Cardiac muscle cell (in vitro differentiated cells and primary cell): ENCODE results near the gene TNRC6C. TPM values are rescaled to one million over a fixed set of nuclear protein-coding genes. Genes with fewer than 3 reads are reported as not detected.
"Not testable (repeated sequence)": the region's sequence is repeated elsewhere in the genome, so short reads cannot be mapped to it uniquely, and the experiment has no call there.

Experiments
- DNase-seq, 2 donors: peaks; one replicate each; pipeline versions ENCODE4 v3.0.0 to v3.0.0-alpha.2; 2010 to 2017; ENCODE audit warnings: low read depth in 1 of 2, low spot score in 1 of 2
- H3K27ac ChIP-seq: fragments of 200-600 bp; sonication (generic); 2 replicates; pipeline ENCODE4 v1.5.1; 2016
- H3K27me3 ChIP-seq: fragments of 200-600 bp; sonication (generic); 2 replicates; pipeline ENCODE4 v1.6.0; 2016; ENCODE audit warnings: control low read depth
- H3K36me3 ChIP-seq: fragments of 200-600 bp; sonication (generic); 2 replicates; pipeline ENCODE4 v1.5.1; 2016; ENCODE audit warnings: control low read depth
- H3K4me1 ChIP-seq: fragments of 200-600 bp; sonication (generic); 2 replicates; pipeline ENCODE4 v1.8.1; 2017; ENCODE audit warnings: low read depth, mild to moderate bottlenecking, mixed run types
- H3K4me3 ChIP-seq: fragments of 200-600 bp; sonication (generic); 2 replicates; pipeline ENCODE4 v1.5.1; 2016; ENCODE audit warnings: mild to moderate bottlenecking
- H3K9me3 ChIP-seq: fragments of 200-600 bp; sonication (generic); 2 replicates; pipeline ENCODE4 v1.5.1; 2017; ENCODE audit warnings: low read depth, mild to moderate bottlenecking, control low read depth
- CTCF ChIP-seq: IDR thresholded peaks from 2 replicates; pipeline ENCODE4 v1.5.1; 2012; ENCODE audit warnings: low read depth, mild to moderate bottlenecking, low read length
- polyA plus RNA-seq: library from polyadenylated mRNA; unstranded; fragments of >200 nt; fragmentation: Nextera tagmentation; extraction: Ambion mirVana; gene quantifications from 2 replicates; pipeline ENCODE4 v1.2.1, GENCODE V29; 2016
- total RNA-seq: library from RNA; depleted of rRNA; stranded (reverse); fragments of >200 nt; gene quantifications from 2 replicates; pipeline ENCODE4 v1.2.3, GENCODE V29; 2016

Gene TNRC6C
- total and polyA plus RNA-seq, 2 experiments from 2014 or later, result 6.5 to 13.3 TPM

GRCh38 chr17:78133971-78134898 is 175.7 kb downstream of the TNRC6C start:
- peak; percentile 48 for TF ChIP-seq CTCF
- Histone ChIP-seq H3K4me3 (no peak overlapping the region), H3K27ac (no peak overlapping the region), H3K36me3 (no peaks in the 10 kb centered on the region), H3K27me3 (no peaks in the 10 kb centered on the region), H3K9me3 (no peaks in the 10 kb centered on the region), H3K4me1 (peaks cover 4% of the 10 kb centered on the region)
- peak; percentile 44 to 50 for DNase-seq

- H3K27ac ChIP-seq, result no peak overlapping the region
- H3K4me1 ChIP-seq, result peaks cover 4% of the 10 kb centered on the region
- H3K36me3 ChIP-seq, result no peaks in the 10 kb centered on the region
- no peaks in the 10 kb centered on the region for H3K27me3 ChIP-seq
- no peak for DNase-seq
- H3K4me3 ChIP-seq, result no peak overlapping the region
- TF ChIP-seq CTCF, result no peak
- no peaks in the 10 kb centered on the region for H3K9me3 ChIP-seq
These were observed 176.4 kb downstream of the TNRC6C start for GRCh38 chr17:78134899-78135385.

GRCh38 chr17:78135858-78136500 is 177.5 kb downstream of the TNRC6C start:
- Histone ChIP-seq H3K4me1 (peaks cover 4% of the 10 kb centered on the region), H3K27me3 (no peaks in the 10 kb centered on the region), H3K27ac (no peak overlapping the region), H3K9me3 (no peaks in the 10 kb centered on the region), H3K4me3 (no peak overlapping the region), H3K36me3 (no peaks in the 10 kb centered on the region)
- no peak for TF ChIP-seq CTCF
- DNase-seq, result no peak

GRCh38 chr17:78137392-78138203 is 179.1 kb downstream of the TNRC6C start:
- no peak overlapping the region for H3K27ac ChIP-seq
- TF ChIP-seq CTCF, result peak; percentile 36
- no peaks in the 10 kb centered on the region for H3K4me1 ChIP-seq
- DNase-seq, result no peak
- no peaks in the 10 kb centered on the region for H3K27me3 ChIP-seq
- H3K36me3 ChIP-seq, result no peaks in the 10 kb centered on the region
- no peaks in the 10 kb centered on the region for H3K9me3 ChIP-seq
- no peak overlapping the region for H3K4me3 ChIP-seq

- TF ChIP-seq CTCF, result no peak
These were observed 179.9 kb downstream of the TNRC6C start for GRCh38 chr17:78138204-78139060.

GRCh38 chr17:78139861-78140168 is 181.3 kb downstream of the TNRC6C start:
- not testable (repeated sequence) for H3K36me3 ChIP-seq, DNase-seq, H3K4me3 ChIP-seq, H3K27ac ChIP-seq, H3K9me3 ChIP-seq, H3K27me3 ChIP-seq
- peaks cover 16% of the 10 kb centered on the region for H3K4me1 ChIP-seq

More at GRCh38 chr17:78138204-78139060, 179.9 kb downstream of the TNRC6C start:
- Histone ChIP-seq H3K9me3 (no peaks in the 10 kb centered on the region), H3K4me3 (no peak overlapping the region), H3K36me3 (no peaks in the 10 kb centered on the region), H3K4me1 (peaks cover 3% of the 10 kb centered on the region), H3K27me3 (no peaks in the 10 kb centered on the region), H3K27ac (no peak overlapping the region)
- DNase-seq, result no peak
